ENCODE measurements around the gene MOCOS. TPM values are rescaled to one million over a fixed set of nuclear protein-coding genes. Genes with fewer than 3 reads are reported as not detected.

The MOCOS gene
- total RNA-seq, 2 experiments from 2014 or later: not detected

- BruUV-seq (replicated peaks): no TSS peak
- Histone ChIP-seq H3K9me3 (ENCODE audit: low read length) (no peaks in the 10 kb centered on the region), H3K4me2 (ENCODE audit: low read length) (no peak overlapping the region), H2AFZ (ENCODE audit: low read length) (no peak overlapping the region), H3K4me1 (ENCODE audit: insufficient read depth, low read length, poor library complexity, severe bottlenecking) (no peaks in the 10 kb centered on the region), H3K79me2 (ENCODE audit: insufficient read depth, low read depth, low read length) (no peaks in the 10 kb centered on the region), H3K27ac (ENCODE audit: low read depth, low read length, poor library complexity, severe bottlenecking) (no peak overlapping the region), H4K20me1 (ENCODE audit: insufficient read depth, low read length) (no peaks in the 10 kb centered on the region), H3K4me3 (ENCODE audit: low read depth, low read length, poor library complexity, severe bottlenecking) (no peak overlapping the region), H3K9me2 (ENCODE audit: insufficient read depth, low read length) (no peaks in the 10 kb centered on the region), H3K36me3 (ENCODE audit: insufficient read depth, low read length) (no peaks in the 10 kb centered on the region)
- intact Hi-C loops (cut with micrococcal nuclease; ENCODE audit: unreplicated experiment): no loop called here
- ChIA-PET CTCF (ENCODE audit: unreplicated experiment) (no interaction called here), POLR2A (no interaction called here)
- DNase-seq (ENCODE audit: low spot score): no peak
- TF ChIP-seq EZH2phosphoT487 (IDR thresholded peaks at IDR 0.05; ENCODE audit: borderline replicate concordance, low read depth, low read length) (no peak), CTCF (conservative IDR thresholded peaks at IDR 0.05; ENCODE audit: low read length) (no peak)
Measured at GRCh38 chr18:36304723-36305122, 117.4 kb downstream of the MOCOS start.

- H2AFZ ChIP-seq (ENCODE audit: low read length): no peak overlapping the region
- no peaks in the 10 kb centered on the region for H4K20me1 ChIP-seq (ENCODE audit: insufficient read depth, low read length)
- H3K9me2 ChIP-seq (ENCODE audit: insufficient read depth, low read length): no peaks in the 10 kb centered on the region
- no peak for DNase-seq (ENCODE audit: low spot score)
- H3K79me2 ChIP-seq (ENCODE audit: insufficient read depth, low read depth, low read length): no peaks in the 10 kb centered on the region
- H3K4me2 ChIP-seq (ENCODE audit: low read length): no peak overlapping the region
- H3K27ac ChIP-seq (ENCODE audit: low read depth, low read length, poor library complexity, severe bottlenecking): no peak overlapping the region
- CTCF ChIA-PET (ENCODE audit: unreplicated experiment): no interaction called here
- no peaks in the 10 kb centered on the region for H3K36me3 ChIP-seq (ENCODE audit: insufficient read depth, low read length)
- BruUV-seq (replicated peaks): no TSS peak
- H3K4me1 ChIP-seq (ENCODE audit: insufficient read depth, low read length, poor library complexity, severe bottlenecking): no peaks in the 10 kb centered on the region
- no peak overlapping the region for H3K4me3 ChIP-seq (ENCODE audit: low read depth, low read length, poor library complexity, severe bottlenecking)
- POLR2A ChIA-PET: interaction anchor here (0.7 kb wide), 1 partner anchor 1336 kb away, joined by 4 read pairs; no protein-coding TSS in a partner anchor
- H3K9me3 ChIP-seq (ENCODE audit: low read length): no peaks in the 10 kb centered on the region
- TF ChIP-seq CTCF (conservative IDR thresholded peaks at IDR 0.05; ENCODE audit: low read length) (no peak), EZH2phosphoT487 (IDR thresholded peaks at IDR 0.05; ENCODE audit: borderline replicate concordance, low read depth, low read length) (no peak)
- intact Hi-C loops (cut with micrococcal nuclease; ENCODE audit: unreplicated experiment): no loop called here
Measured at GRCh38 chr18:36305375-36305774, 118.1 kb downstream of the MOCOS start.

- Histone ChIP-seq H3K27ac (ENCODE audit: low read depth, low read length, poor library complexity, severe bottlenecking) (no peak overlapping the region), H3K9me3 (ENCODE audit: low read length) (no peaks in the 10 kb centered on the region), H3K79me2 (ENCODE audit: insufficient read depth, low read depth, low read length) (no peaks in the 10 kb centered on the region), H3K4me2 (ENCODE audit: low read length) (no peak overlapping the region), H4K20me1 (ENCODE audit: insufficient read depth, low read length) (no peaks in the 10 kb centered on the region), H3K9me2 (ENCODE audit: insufficient read depth, low read length) (no peaks in the 10 kb centered on the region), H3K4me3 (ENCODE audit: low read depth, low read length, poor library complexity, severe bottlenecking) (no peak overlapping the region), H3K4me1 (ENCODE audit: insufficient read depth, low read length, poor library complexity, severe bottlenecking) (no peaks in the 10 kb centered on the region), H3K36me3 (ENCODE audit: insufficient read depth, low read length) (no peaks in the 10 kb centered on the region), H2AFZ (ENCODE audit: low read length) (no peak overlapping the region)
- BruUV-seq (replicated peaks): no TSS peak
- intact Hi-C loops (cut with micrococcal nuclease; ENCODE audit: unreplicated experiment): no loop called here
- ChIA-PET CTCF (ENCODE audit: unreplicated experiment) (no interaction called here), POLR2A (no interaction called here)
- TF ChIP-seq EZH2phosphoT487 (IDR thresholded peaks at IDR 0.05; ENCODE audit: borderline replicate concordance, low read depth, low read length): no peak
- TF ChIP-seq CTCF (conservative IDR thresholded peaks at IDR 0.05; ENCODE audit: low read length): no peak
- DNase-seq (ENCODE audit: low spot score): no peak
Measured at GRCh38 chr18:36307513-36307912, 120.2 kb downstream of the MOCOS start.
